NCI-H2107 treated with DMSO at 0.1 percent for 48 hours (cell line): ENCODE data around the gene TRIM74.
"Not testable (repeated sequence)": the region's sequence is repeated elsewhere in the genome, so short reads cannot be mapped to it uniquely, and the experiment has no call there.

Source experiments
- DNase-seq: peaks from one replicate; lab custom pipeline; 2025; ENCODE audit not compliant: unreplicated experiment; lab: John Stamatoyannopoulos, UW

TRIM74 gene

GRCh38 chr7:72968980-72969516 lies at the start of gene TRIM74:
Gene TRIM74 (minus strand): TSS chr7:72969466. CDS start chr7:72966157, 3,309 bp downstream.
- not testable (repeated sequence) for DNase-seq

- DNase-seq, result not testable (repeated sequence)
Observed at GRCh38 chr7:73006491-73006890, 37.2 kb upstream of the TRIM74 start.

- DNase-seq, result not testable (repeated sequence)
Observed at GRCh38 chr7:73005693-73006447, 36.6 kb upstream of the TRIM74 start.

- DNase-seq, result not testable (repeated sequence)
Observed at GRCh38 chr7:73005356-73005692, 36.1 kb upstream of the TRIM74 start.

GRCh38 chr7:72997887-72998468 lies 28.7 kb upstream of the TRIM74 start:
- not testable (repeated sequence) for DNase-seq

- DNase-seq, result not testable (repeated sequence)
Observed at GRCh38 chr7:72997447-72997846, 28.2 kb upstream of the TRIM74 start.

GRCh38 chr7:72995484-72995883 lies 26.2 kb upstream of the TRIM74 start:
- DNase-seq, result not testable (repeated sequence)

- DNase-seq, result not testable (repeated sequence)
Observed at GRCh38 chr7:72990146-72990913, 21.1 kb upstream of the TRIM74 start.

- not testable (repeated sequence) for DNase-seq
Observed at GRCh38 chr7:72982084-72982483, 12.8 kb upstream of the TRIM74 start.

- DNase-seq, result not testable (repeated sequence)
Observed at GRCh38 chr7:72980382-72980781, 11.1 kb upstream of the TRIM74 start.

GRCh38 chr7:72976434-72976833 lies 7.2 kb upstream of the TRIM74 start:
- DNase-seq, result not testable (repeated sequence)

GRCh38 chr7:72975656-72976286 lies 6.5 kb upstream of the TRIM74 start:
- not testable (repeated sequence) for DNase-seq

GRCh38 chr7:72974781-72975180 lies 5.5 kb upstream of the TRIM74 start:
- not testable (repeated sequence) for DNase-seq

- DNase-seq, result not testable (repeated sequence)
Observed at GRCh38 chr7:72971505-72971904, 2.2 kb upstream of the TRIM74 start.

- not testable (repeated sequence) for DNase-seq
Observed at GRCh38 chr7:72969688-72970087, 422 bp upstream of the TRIM74 start.

- DNase-seq, result not testable (repeated sequence)
Observed at GRCh38 chr7:72966892-72967291, 2.4 kb downstream of the TRIM74 start.

- not testable (repeated sequence) for DNase-seq
Observed at GRCh38 chr7:72965186-72965975, 3.9 kb downstream of the TRIM74 start.

- DNase-seq, result not testable (repeated sequence)
Observed at GRCh38 chr7:72963056-72963455, 6.2 kb downstream of the TRIM74 start.

GRCh38 chr7:72961346-72961650 lies 8.0 kb downstream of the TRIM74 start:
- DNase-seq, result not testable (repeated sequence)

- not testable (repeated sequence) for DNase-seq
Observed at GRCh38 chr7:72960626-72961345, 8.5 kb downstream of the TRIM74 start.
